H9 (cell line): Measurements from ENCODE around the gene PMF1. TPM values are rescaled to one million over a fixed set of nuclear protein-coding genes. Genes with fewer than 3 reads are reported as not detected.

Experiments used
- DNase-seq: peaks from one replicate; pipeline ENCODE4 v3.0.0-alpha.2; 2017
- H2AFZ ChIP-seq: one replicate; pipeline ENCODE4 v1.6.1; 2013; ENCODE audit warnings: mild to moderate bottlenecking, low read length, control low read depth, moderate library complexity
- H2AK5ac ChIP-seq: 2 replicates; pipeline ENCODE4 v1.6.1; 2013; ENCODE audit warnings: low read length, control low read depth, mixed read lengths; ENCODE audit not compliant: insufficient read length
- H2BK120ac ChIP-seq: one replicate; pipeline ENCODE4 v1.6.1; 2013; ENCODE audit warnings: low read depth, mild to moderate bottlenecking, low read length, control low read depth, inconsistent platforms; ENCODE audit not compliant: poor library complexity, severe bottlenecking
- H2BK12ac ChIP-seq: 2 replicates; pipeline ENCODE4 v1.6.1; 2013; ENCODE audit warnings: low read length, control low read depth, mixed read lengths, low read depth; ENCODE audit not compliant: insufficient read length
- H2BK15ac ChIP-seq: 2 replicates; pipeline ENCODE4 v1.6.1; 2013; ENCODE audit warnings: low read depth, low read length, control low read depth
- H2BK20ac ChIP-seq: one replicate; pipeline ENCODE4 v1.6.1; 2013; ENCODE audit warnings: low read depth, mild to moderate bottlenecking, low read length, control low read depth, inconsistent platforms; ENCODE audit not compliant: poor library complexity, severe bottlenecking
- H2BK5ac ChIP-seq: 2 replicates; pipeline ENCODE4 v1.6.1; 2013; ENCODE audit warnings: low read length, control low read depth, mixed read lengths; ENCODE audit not compliant: insufficient read length
- H3K14ac ChIP-seq: 2 replicates; pipeline ENCODE4 v1.6.1; 2013; ENCODE audit warnings: low read length, control low read depth; ENCODE audit not compliant: insufficient read depth
- H3K18ac ChIP-seq: 2 replicates; pipeline ENCODE4 v1.6.1; 2013; ENCODE audit warnings: low read depth, mild to moderate bottlenecking, mixed read lengths, low read length, control low read depth; ENCODE audit not compliant: insufficient read length
- H3K23ac ChIP-seq: 2 replicates; pipeline ENCODE4 v1.6.1; 2013; ENCODE audit warnings: low read length, control low read depth, mixed read lengths, low read depth; ENCODE audit not compliant: insufficient read length
- H3K23me2 ChIP-seq: 2 replicates; pipeline ENCODE4 v1.6.1; 2013; ENCODE audit warnings: low read depth, mild to moderate bottlenecking, mixed read lengths, low read length, control low read depth; ENCODE audit not compliant: insufficient read length, poor library complexity, severe bottlenecking
- H3K27ac ChIP-seq: 2 replicates; pipeline ENCODE4 v1.5.1; 2013; ENCODE audit warnings: low read length, control low read depth, mixed read lengths, low read depth; ENCODE audit not compliant: insufficient read length
- H3K27me3 ChIP-seq: 2 replicates; pipeline ENCODE4 v1.6.1; 2013; ENCODE audit warnings: low read length, control low read depth, inconsistent platforms; ENCODE audit not compliant: insufficient read depth
- H3K4ac ChIP-seq: 2 replicates; pipeline ENCODE4 v1.6.1; 2013; ENCODE audit warnings: low read depth, mild to moderate bottlenecking, control low read depth, inconsistent platforms, low read length, moderate library complexity
- H3K4me1 ChIP-seq: 2 replicates; pipeline ENCODE4 v1.6.1; 2013; ENCODE audit warnings: low read length, control low read depth, inconsistent platforms; ENCODE audit not compliant: insufficient read depth
- H3K4me2 ChIP-seq: 2 replicates; pipeline ENCODE4 v1.6.1; 2013; ENCODE audit warnings: low read length, control low read depth, mixed read lengths; ENCODE audit not compliant: insufficient read length, insufficient read depth
- H3K56ac ChIP-seq: 2 replicates; pipeline ENCODE4 v1.6.1; 2013; ENCODE audit warnings: low read depth, mild to moderate bottlenecking, mixed read lengths, low read length, control low read depth; ENCODE audit not compliant: insufficient read length
- H3K79me1 ChIP-seq: 2 replicates; pipeline ENCODE4 v1.6.1; 2013; ENCODE audit warnings: low read depth, mild to moderate bottlenecking, moderate library complexity, low read length, control low read depth, inconsistent platforms; ENCODE audit not compliant: insufficient read depth, poor library complexity, severe bottlenecking
- H3K79me2 ChIP-seq: 2 replicates; pipeline ENCODE4 v1.6.1; 2013; ENCODE audit warnings: low read length, control low read depth, inconsistent platforms; ENCODE audit not compliant: insufficient read depth
- H3K9ac ChIP-seq: 2 replicates; pipeline ENCODE4 v1.6.1; 2013; ENCODE audit warnings: low read length, control low read depth, mixed read lengths; ENCODE audit not compliant: insufficient read length; ENCODE audit errors: extremely low read depth
- H3K9me3 ChIP-seq: one replicate; pipeline ENCODE4 v1.6.1; 2013; ENCODE audit warnings: low read depth, low read length, inconsistent platforms; ENCODE audit not compliant: control insufficient read depth
- H3T11ph ChIP-seq: one replicate; pipeline ENCODE4 v1.6.1; 2013; ENCODE audit warnings: mild to moderate bottlenecking, low read length, control low read depth, inconsistent platforms
- H4K20me1 ChIP-seq: one replicate; pipeline ENCODE4 v1.6.1; 2013; ENCODE audit not compliant: control insufficient read depth, insufficient read length, insufficient read depth
- H4K5ac ChIP-seq: 2 replicates; pipeline ENCODE4 v1.6.1; 2013; ENCODE audit warnings: low read depth, mild to moderate bottlenecking, mixed read lengths, low read length, control low read depth; ENCODE audit not compliant: insufficient read length
- H4K8ac ChIP-seq: replicated peaks from 2 replicates; pipeline ENCODE4 v1.6.1; 2013; ENCODE audit warnings: low read length, control low read depth, mixed read lengths, low read depth; ENCODE audit not compliant: insufficient read length
- H4K91ac ChIP-seq: 2 replicates; pipeline ENCODE4 v1.6.1; 2013; ENCODE audit warnings: low read depth, mild to moderate bottlenecking, moderate library complexity, mixed read lengths, low read length, control low read depth; ENCODE audit not compliant: insufficient read length
- H3K27ac Mint-ChIP-seq, 3 experiments: 2 replicates in 2 of 3; 3 replicates in 1 of 3; pipeline ENCODE4 v1.8.0; 2020 to 2021; ENCODE audit warnings: mixed read lengths in 3 of 3, mild to moderate bottlenecking in 1 of 3, moderate library complexity in 1 of 3
- H3K27me3 Mint-ChIP-seq: 2 replicates; pipeline ENCODE4 v1.8.0; 2021; ENCODE audit warnings: low read depth, mild to moderate bottlenecking, moderate library complexity, mixed read lengths
- H3K36me3 Mint-ChIP-seq, 3 experiments: 2 replicates in 2 of 3; 3 replicates in 1 of 3; pipeline ENCODE4 v1.8.0; 2020 to 2021; ENCODE audit warnings: low read depth in 3 of 3, mixed read lengths in 3 of 3; ENCODE audit not compliant: insufficient read depth in 1 of 3
- H3K4me1 Mint-ChIP-seq, 2 experiments: 2 replicates each; pipeline ENCODE4 v1.8.0; 2020; ENCODE audit warnings: mixed read lengths in 2 of 2
- H3K4me3 Mint-ChIP-seq, 2 experiments: 2 replicates in 1 of 2; 3 replicates in 1 of 2; pipeline ENCODE4 v1.8.0; 2020 to 2021; ENCODE audit warnings: mild to moderate bottlenecking in 2 of 2, mixed read lengths in 2 of 2, moderate library complexity in 1 of 2
- H3K9me3 Mint-ChIP-seq, 2 experiments: 2 replicates in 1 of 2; 3 replicates in 1 of 2; pipeline ENCODE4 v1.8.0; 2020; ENCODE audit warnings: mild to moderate bottlenecking in 2 of 2, mixed read lengths in 2 of 2, moderate library complexity in 1 of 2
- whole genome bisulfite sequencing: extraction: QIAGEN DNeasy Blood & Tissue Kit; methylation state at CpG from one replicate; pipeline ENCODE4 v1.1.7; 2013; ENCODE audit warnings: missing lambda C conversion rate, low lambda C conversion rate, mixed read lengths; ENCODE audit not compliant: insufficient read length; ENCODE audit errors: extremely low coverage; 5-methylcytosine and 5-hydroxymethylcytosine counted together
- total RNA-seq: library from RNA; stranded (reverse); gene quantifications from 2 replicates; pipeline ENCODE4 v1.2.1, GENCODE V29; 2021
- TF ChIP-seq, protein P1 (sequence below): fragments of 200-600 bp; sonication (generic); conservative IDR thresholded peaks from 3 replicates; pipeline ENCODE4 v1.8.0; 2021; ENCODE audit warnings: antibody characterized with exemption, mild to moderate bottlenecking

PMF1 gene
- total RNA-seq, 1 experiment from 2014 or later = 136 TPM

GRCh38 chr1:156262461-156263287 lies 49.9 kb downstream of the PMF1 start:
- no peak overlapping the region for H2BK20ac ChIP-seq
- H3K9ac ChIP-seq = no peak overlapping the region
- no peak overlapping the region for H3K27ac ChIP-seq
- no peaks in the 10 kb centered on the region for H3K9me3 ChIP-seq
- H3K23me2 ChIP-seq = no peaks in the 10 kb centered on the region
- H3K4ac ChIP-seq = no peak overlapping the region
- H2AFZ ChIP-seq = no peak overlapping the region
- no peaks in the 10 kb centered on the region for H4K20me1 ChIP-seq
- H3K79me2 ChIP-seq = no peaks in the 10 kb centered on the region
- no peak overlapping the region; a peak in 1 of 7 replicates for H3K27ac Mint-ChIP-seq
- no peak overlapping the region for H2BK5ac ChIP-seq
- H3K23ac ChIP-seq = no peak overlapping the region
- no peak for DNase-seq
- no peak overlapping the region for H2AK5ac ChIP-seq
- H3K4me2 ChIP-seq = no peak overlapping the region
- H3K27me3 Mint-ChIP-seq = no peaks in the 10 kb centered on the region
- H4K8ac ChIP-seq = no peak overlapping the region
- no peak overlapping the region for H4K5ac ChIP-seq
- no peaks in the 10 kb centered on the region for H3K9me3 Mint-ChIP-seq
- H3K4me1 ChIP-seq = no peaks in the 10 kb centered on the region
- no peak overlapping the region for H2BK120ac ChIP-seq
- TF ChIP-seq, protein P1, sequence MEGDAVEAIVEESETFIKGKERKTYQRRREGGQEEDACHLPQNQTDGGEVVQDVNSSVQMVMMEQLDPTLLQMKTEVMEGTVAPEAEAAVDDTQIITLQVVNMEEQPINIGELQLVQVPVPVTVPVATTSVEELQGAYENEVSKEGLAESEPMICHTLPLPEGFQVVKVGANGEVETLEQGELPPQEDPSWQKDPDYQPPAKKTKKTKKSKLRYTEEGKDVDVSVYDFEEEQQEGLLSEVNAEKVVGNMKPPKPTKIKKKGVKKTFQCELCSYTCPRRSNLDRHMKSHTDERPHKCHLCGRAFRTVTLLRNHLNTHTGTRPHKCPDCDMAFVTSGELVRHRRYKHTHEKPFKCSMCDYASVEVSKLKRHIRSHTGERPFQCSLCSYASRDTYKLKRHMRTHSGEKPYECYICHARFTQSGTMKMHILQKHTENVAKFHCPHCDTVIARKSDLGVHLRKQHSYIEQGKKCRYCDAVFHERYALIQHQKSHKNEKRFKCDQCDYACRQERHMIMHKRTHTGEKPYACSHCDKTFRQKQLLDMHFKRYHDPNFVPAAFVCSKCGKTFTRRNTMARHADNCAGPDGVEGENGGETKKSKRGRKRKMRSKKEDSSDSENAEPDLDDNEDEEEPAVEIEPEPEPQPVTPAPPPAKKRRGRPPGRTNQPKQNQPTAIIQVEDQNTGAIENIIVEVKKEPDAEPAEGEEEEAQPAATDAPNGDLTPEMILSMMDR = no peak
- no peak overlapping the region for H2BK15ac ChIP-seq
- WGBS = no CpG with 5 or more reads among the region's 9 CpGs
- no peaks in the 10 kb centered on the region for H3K27me3 ChIP-seq
- no peaks in the 10 kb centered on the region for H3K4me1 Mint-ChIP-seq
- no peaks in the 10 kb centered on the region for H3K79me1 ChIP-seq
- no peak overlapping the region; a peak in 1 of 5 replicates for H3K4me3 Mint-ChIP-seq
- no peak overlapping the region for H3K18ac ChIP-seq
- no peak overlapping the region for H3K14ac ChIP-seq
- no peak overlapping the region for H2BK12ac ChIP-seq
- H3K56ac ChIP-seq = no peak overlapping the region
- no peak overlapping the region for H4K91ac ChIP-seq
- no peak overlapping the region for H3T11ph ChIP-seq
- peaks cover 68 to 97% (median 88%) of the 10 kb centered on the region in 3 experiments for H3K36me3 Mint-ChIP-seq
